ENCODE data around the gene CSPG4.

- no peak for TF ChIP-seq CTCF (IDR thresholded peaks at IDR 0.05)
- TF ChIP-seq EZH2 (IDR thresholded peaks at IDR 0.05; ENCODE audit: borderline replicate concordance, insufficient read depth, low read depth, low read length, poor library complexity, severe bottlenecking): no peak
These were observed 63.4 kb downstream of the CSPG4 start for GRCh38 chr15:75649045-75649761.
